Coronary artery (tissue), 2 donors: Measurements from ENCODE around the gene MYO3A.

Experiments used
- DNase-seq: peaks from one replicate; pipeline ENCODE4 v3.0.0-alpha.2; 2017; ENCODE audit warnings: low spot score
- H3K27ac ChIP-seq, 2 donors: fragments of 200-600 bp; sonication (generic); one replicate each; pipeline ENCODE4 v1.5.1; 2016 to 2019
- H3K4me3 ChIP-seq: fragments of 200-600 bp; sonication (generic); 2 replicates; pipeline ENCODE4 v1.5.1; 2016; ENCODE audit warnings: mild to moderate bottlenecking, moderate library complexity
- TF ChIP-seq, protein P1 (sequence below): fragments of 200-600 bp; sonication (generic); IDR thresholded peaks from one replicate; pipeline ENCODE4 v1.5.1; 2019; ENCODE audit warnings: antibody characterized with exemption

MYO3A gene

DNA sequence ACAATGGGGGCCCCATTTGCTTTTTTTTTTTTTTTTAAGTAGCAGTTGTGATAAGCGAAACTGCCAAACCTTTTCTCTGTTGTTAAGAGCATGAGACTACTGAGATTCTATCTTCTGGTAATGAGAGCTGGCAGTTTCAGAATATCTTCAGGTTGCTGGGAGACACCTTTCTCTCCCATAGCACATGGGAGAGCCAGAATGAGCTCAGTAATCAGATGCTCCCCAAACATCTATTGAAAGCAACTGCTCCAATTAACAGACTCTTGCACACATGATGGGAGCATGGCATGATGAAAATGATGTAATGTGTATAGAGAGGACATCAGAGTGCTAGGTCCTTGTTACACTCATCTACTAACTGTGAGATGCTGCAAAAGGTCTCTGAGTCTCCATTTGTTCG lies 18.8 kb downstream of the MYO3A start:
- TF ChIP-seq, protein P1, sequence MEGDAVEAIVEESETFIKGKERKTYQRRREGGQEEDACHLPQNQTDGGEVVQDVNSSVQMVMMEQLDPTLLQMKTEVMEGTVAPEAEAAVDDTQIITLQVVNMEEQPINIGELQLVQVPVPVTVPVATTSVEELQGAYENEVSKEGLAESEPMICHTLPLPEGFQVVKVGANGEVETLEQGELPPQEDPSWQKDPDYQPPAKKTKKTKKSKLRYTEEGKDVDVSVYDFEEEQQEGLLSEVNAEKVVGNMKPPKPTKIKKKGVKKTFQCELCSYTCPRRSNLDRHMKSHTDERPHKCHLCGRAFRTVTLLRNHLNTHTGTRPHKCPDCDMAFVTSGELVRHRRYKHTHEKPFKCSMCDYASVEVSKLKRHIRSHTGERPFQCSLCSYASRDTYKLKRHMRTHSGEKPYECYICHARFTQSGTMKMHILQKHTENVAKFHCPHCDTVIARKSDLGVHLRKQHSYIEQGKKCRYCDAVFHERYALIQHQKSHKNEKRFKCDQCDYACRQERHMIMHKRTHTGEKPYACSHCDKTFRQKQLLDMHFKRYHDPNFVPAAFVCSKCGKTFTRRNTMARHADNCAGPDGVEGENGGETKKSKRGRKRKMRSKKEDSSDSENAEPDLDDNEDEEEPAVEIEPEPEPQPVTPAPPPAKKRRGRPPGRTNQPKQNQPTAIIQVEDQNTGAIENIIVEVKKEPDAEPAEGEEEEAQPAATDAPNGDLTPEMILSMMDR: no peak
- H3K4me3 ChIP-seq: no peak overlapping the region
- DNase-seq: no peak
- H3K27ac ChIP-seq: no peak overlapping the region

DNA sequence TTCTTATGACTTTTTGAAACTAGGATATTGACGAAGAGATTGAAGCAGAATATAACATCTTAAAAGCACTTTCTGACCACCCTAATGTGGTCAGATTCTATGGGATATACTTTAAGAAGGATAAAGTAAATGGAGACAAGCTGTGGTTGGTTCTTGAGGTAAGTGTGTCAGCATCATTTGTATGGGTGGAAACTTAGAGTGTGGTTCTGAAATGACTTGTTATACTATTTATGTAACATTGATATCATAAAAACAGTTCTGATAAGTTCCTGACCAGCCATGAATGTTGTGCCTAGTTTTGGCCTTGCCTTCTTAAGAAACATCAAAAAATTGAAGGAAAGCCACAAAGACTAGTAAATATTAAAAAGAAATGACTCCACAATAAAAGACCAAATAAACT lies 20.8 kb downstream of the MYO3A start:
- H3K4me3 ChIP-seq: no peak overlapping the region
- DNase-seq: no peak
- H3K27ac ChIP-seq: no peak overlapping the region
- TF ChIP-seq, protein P1: no peak

DNA sequence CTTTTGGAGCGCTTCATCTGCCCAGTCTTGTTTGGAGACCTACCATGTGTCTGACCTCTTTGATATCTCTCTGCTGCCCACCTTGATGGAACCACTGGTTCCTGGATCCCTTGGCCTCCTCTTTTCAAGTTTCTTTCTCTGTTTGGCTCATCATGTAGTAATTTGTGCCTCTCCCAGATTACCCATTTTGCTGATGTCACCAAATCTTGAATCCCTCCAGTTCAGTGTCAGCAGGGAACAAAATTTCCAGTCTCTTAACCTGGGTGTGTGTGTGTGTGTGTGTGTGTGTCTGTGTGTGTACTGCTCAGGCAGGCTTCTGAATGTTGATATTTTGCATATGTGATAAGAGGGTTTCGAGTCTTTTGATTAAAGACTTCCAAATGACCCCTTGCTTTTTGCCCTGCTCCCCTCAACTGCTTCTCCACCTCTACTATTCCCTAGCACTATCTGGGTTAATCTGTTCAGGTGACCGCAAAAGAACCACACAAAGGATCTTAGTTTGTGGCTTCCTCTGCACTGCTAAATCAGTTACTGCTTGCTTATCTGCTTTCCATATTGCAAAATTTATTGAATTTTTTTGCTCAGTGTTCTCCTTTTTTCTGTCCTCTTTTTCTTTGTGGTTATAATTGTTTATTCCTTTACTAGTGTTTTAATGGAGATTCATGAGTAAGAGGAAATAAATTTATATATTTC lies 25.7 kb downstream of the MYO3A start:
- TF ChIP-seq, protein P1: no peak
- Histone ChIP-seq H3K4me3 (no peak overlapping the region), H3K27ac (no peak overlapping the region)
- no peak for DNase-seq

DNA sequence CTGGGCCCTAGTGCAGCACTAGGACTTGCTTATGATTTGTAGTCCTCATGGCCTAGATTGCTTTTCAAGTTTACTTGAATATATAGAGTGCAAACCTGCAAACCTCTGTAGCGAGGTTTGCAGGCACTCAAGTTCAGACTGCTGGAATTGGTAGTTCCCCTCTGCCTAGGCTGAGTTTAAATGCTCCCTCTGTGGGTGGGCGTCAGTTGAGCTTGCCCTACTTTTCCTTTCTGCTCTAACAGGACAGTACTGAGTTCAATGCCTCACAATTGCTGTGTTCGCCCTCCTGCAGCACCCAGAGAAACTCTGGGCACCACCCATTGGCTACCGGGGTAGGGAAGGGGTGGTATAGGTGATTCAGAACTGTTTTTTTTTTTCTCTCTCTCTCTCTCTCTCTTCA lies 31.6 kb downstream of the MYO3A start:
- no peak overlapping the region for H3K27ac ChIP-seq
- H3K4me3 ChIP-seq: no peak overlapping the region
- no peak for DNase-seq
- TF ChIP-seq, protein P1: no peak

DNA sequence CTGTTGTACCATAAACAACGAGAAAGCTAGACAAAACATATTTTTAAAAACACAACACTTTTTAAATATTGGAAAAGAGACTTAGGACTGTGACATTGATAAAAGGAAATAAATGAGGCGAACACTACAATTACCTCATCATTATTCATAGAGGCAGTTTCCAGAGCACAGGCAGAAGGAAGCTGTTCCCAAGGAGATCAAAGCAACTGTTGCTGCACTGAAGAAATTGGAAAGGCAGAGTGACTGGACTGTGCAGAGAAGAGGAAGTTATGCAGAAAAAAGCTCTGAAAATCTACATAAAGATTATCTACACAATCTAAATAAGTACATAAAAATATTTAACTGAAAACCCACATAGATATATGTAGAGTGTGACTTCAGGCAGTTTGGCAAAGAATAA lies 32.8 kb downstream of the MYO3A start:
- DNase-seq: no peak
- H3K27ac ChIP-seq: no peak overlapping the region
- no peak overlapping the region for H3K4me3 ChIP-seq
- TF ChIP-seq, protein P1: no peak

DNA sequence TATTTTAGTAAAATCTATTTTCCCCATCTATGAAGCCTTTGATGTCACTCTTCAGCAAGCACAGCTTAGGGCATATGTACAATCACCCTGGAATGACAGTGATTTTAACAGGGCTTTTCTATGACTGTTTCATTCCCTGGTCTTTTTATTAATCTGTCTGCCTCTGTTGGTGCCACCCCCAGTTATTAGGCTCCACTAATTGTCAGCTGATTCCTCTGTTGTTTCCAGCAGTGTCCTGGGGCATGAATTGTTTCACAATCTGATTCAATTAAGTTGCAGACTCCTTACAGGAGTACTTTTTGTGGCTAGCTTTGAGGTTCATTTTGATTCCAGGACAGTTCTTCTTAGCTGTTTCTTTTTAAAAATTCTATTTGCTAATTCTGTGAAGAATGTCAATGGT lies 38.6 kb downstream of the MYO3A start:
- TF ChIP-seq, protein P1: no peak
- no peak overlapping the region for H3K4me3 ChIP-seq
- DNase-seq: no peak
- no peak overlapping the region for H3K27ac ChIP-seq

DNA sequence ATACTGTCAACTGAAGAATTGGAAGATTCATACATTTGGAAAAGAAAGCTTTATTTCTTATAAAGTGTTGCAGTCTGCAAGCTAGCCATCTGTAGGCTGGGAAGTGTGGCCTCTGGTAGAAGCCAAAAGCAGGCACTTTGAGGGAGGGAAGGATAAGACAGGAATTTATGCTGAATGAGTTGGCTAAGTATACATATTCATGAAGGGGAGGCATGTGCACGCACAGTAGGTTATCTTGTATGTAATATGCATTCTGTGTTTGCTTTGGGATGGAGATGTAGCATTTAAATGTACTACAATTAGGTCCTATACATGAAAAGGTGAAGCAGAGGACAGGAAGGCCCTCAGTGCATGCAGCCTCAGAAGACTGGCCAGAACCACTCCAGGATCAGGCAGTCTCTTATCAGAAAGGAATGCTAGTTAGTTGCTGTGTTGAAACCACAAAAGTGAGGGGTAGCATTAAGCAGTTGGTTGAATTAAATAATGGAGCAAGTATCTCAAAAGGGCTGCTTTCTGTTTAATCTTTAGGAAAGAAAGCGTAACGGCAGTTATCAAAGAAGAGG lies 40.9 kb downstream of the MYO3A start:
- no peak overlapping the region for H3K4me3 ChIP-seq
- H3K27ac ChIP-seq: no peak overlapping the region
- DNase-seq: no peak
- TF ChIP-seq, protein P1: no peak
